CD14-positive monocyte (primary cell): ENCODE data around the gene BRIX1. TPM values are rescaled to one million over a fixed set of nuclear protein-coding genes. Genes with fewer than 3 reads are reported as not detected.

Experiments
- DNase-seq, 3 donors: peaks; one replicate each; pipeline ENCODE4 v3.0.0-alpha.2; 2011 to 2022
- H2AFZ ChIP-seq: 2 replicates; pipeline ENCODE4 v1.6.0; 2012; ENCODE audit warnings: mild to moderate bottlenecking, low read depth, low read length, inconsistent platforms; ENCODE audit not compliant: insufficient read depth, poor library complexity, severe bottlenecking
- H3K27ac ChIP-seq, 2 donors: 1 replicate in 1 of 2; 2 replicates in 1 of 2; pipeline ENCODE4 v1.5.1; 2012 to 2013; ENCODE audit warnings: low read length in 2 of 2, control low read depth in 1 of 2, inconsistent platforms in 1 of 2, low read depth in 1 of 2, mild to moderate bottlenecking in 1 of 2
- H3K27me3 ChIP-seq, 2 donors: one replicate each; pipeline versions ENCODE4 v1.6.0 to v1.6.1; 2011 to 2013; ENCODE audit warnings: low read length in 2 of 2; ENCODE audit not compliant: control insufficient read depth in 2 of 2, insufficient read depth in 2 of 2
- H3K36me3 ChIP-seq, 2 donors: replicated peaks in 1 of 2; 1 replicate in 1 of 2; 2 replicates in 1 of 2; pipeline versions ENCODE4 v1.5.1 to v1.6.1; 2012 to 2013; ENCODE audit warnings: low read length in 2 of 2, control low read depth in 1 of 2, inconsistent platforms in 1 of 2, mild to moderate bottlenecking in 1 of 2; ENCODE audit not compliant: insufficient read depth in 2 of 2, control insufficient read depth in 1 of 2
- H3K4me1 ChIP-seq, 2 donors: 1 replicate in 1 of 2; 2 replicates in 1 of 2; pipeline versions ENCODE4 v1.5.1 to v1.6.1; 2012 to 2013; ENCODE audit warnings: low read length in 2 of 2, control low read depth in 1 of 2, inconsistent platforms in 1 of 2, mild to moderate bottlenecking in 1 of 2, moderate library complexity in 1 of 2; ENCODE audit not compliant: insufficient read depth in 2 of 2, control insufficient read depth in 1 of 2
- H3K4me2 ChIP-seq: replicated peaks from 2 replicates; pipeline ENCODE3; 2012; ENCODE audit warnings: low read length, moderate library complexity, mild to moderate bottlenecking; ENCODE audit not compliant: poor library complexity, severe bottlenecking; ENCODE audit errors: extremely low read depth
- H3K4me3 ChIP-seq, 3 experiments: fragments of 200-600 bp in 1 of 3; sonication (generic) in 1 of 3; replicated peaks in 1 of 3; 1 replicate in 2 of 3; 2 replicates in 1 of 3; pipeline ENCODE4 v1.5.1; 2011 to 2013; ENCODE audit warnings: low read length in 3 of 3, mild to moderate bottlenecking in 3 of 3, control low read depth in 2 of 3, low read depth in 2 of 3, inconsistent platforms in 1 of 3, moderate library complexity in 1 of 3
- H3K79me2 ChIP-seq: 2 replicates; pipeline ENCODE4 v1.6.0; 2012; ENCODE audit warnings: mild to moderate bottlenecking, control low read depth, inconsistent platforms, low read length, moderate library complexity; ENCODE audit not compliant: insufficient read depth
- H3K9ac ChIP-seq: 2 replicates; pipeline ENCODE4 v1.6.0; 2017; ENCODE audit warnings: low read length, mild to moderate bottlenecking; ENCODE audit not compliant: insufficient read depth, poor library complexity, severe bottlenecking
- H3K9me3 ChIP-seq, 2 donors: replicated peaks in 1 of 2; 1 replicate in 1 of 2; 2 replicates in 1 of 2; pipeline versions ENCODE4 v1.5.1 to v1.6.1; 2012 to 2013; ENCODE audit warnings: low read length in 2 of 2, control low read depth in 1 of 2; ENCODE audit not compliant: control insufficient read depth in 1 of 2, insufficient read depth in 1 of 2
- H4K20me1 ChIP-seq: 2 replicates; pipeline ENCODE4 v1.6.0; 2012; ENCODE audit warnings: mild to moderate bottlenecking, low read length, control low read depth, moderate library complexity; ENCODE audit not compliant: insufficient read depth
- H3K27ac Mint-ChIP-seq, 7 donors: one replicate each; pipeline ENCODE4 v1.8.0; 2020; ENCODE audit warnings: mild to moderate bottlenecking in 7 of 7, mixed read lengths in 7 of 7, moderate library complexity in 6 of 7, inconsistent platforms in 2 of 7
- H3K27me3 Mint-ChIP-seq, 3 donors: one replicate each; pipeline ENCODE4 v1.8.0; 2021 to 2022; ENCODE audit warnings: low read depth in 3 of 3, mild to moderate bottlenecking in 3 of 3, mixed read lengths in 3 of 3, moderate library complexity in 3 of 3, inconsistent platforms in 1 of 3
- H3K36me3 Mint-ChIP-seq, 2 donors: one replicate each; pipeline ENCODE4 v1.8.0; 2020; ENCODE audit warnings: mixed read lengths in 2 of 2, inconsistent platforms in 1 of 2, mild to moderate bottlenecking in 1 of 2
- H3K4me1 Mint-ChIP-seq: one replicate; pipeline ENCODE4 v1.8.0; 2020; ENCODE audit warnings: mild to moderate bottlenecking, mixed read lengths
- H3K4me3 Mint-ChIP-seq, 2 donors: one replicate each; pipeline ENCODE4 v1.8.0; 2020; ENCODE audit warnings: mild to moderate bottlenecking in 2 of 2, mixed read lengths in 2 of 2, moderate library complexity in 1 of 2
- H3K9me3 Mint-ChIP-seq, 7 donors: one replicate each; pipeline ENCODE4 v1.8.0; 2020 to 2022; ENCODE audit warnings: mixed read lengths in 7 of 7, mild to moderate bottlenecking in 6 of 7, moderate library complexity in 6 of 7, inconsistent platforms in 2 of 7
- CTCF ChIP-seq: fragments of 200-600 bp; IDR thresholded peaks from one replicate; pipeline ENCODE4 v1.8.0; 2022; ENCODE audit warnings: antibody characterized with exemption, mild to moderate bottlenecking
- intact Hi-C, 2 donors: fragments of 100-400 bp; cut with micrococcal nuclease; formaldehyde crosslinking; loops; one replicate each; pipeline versions ENCODE4 v1.15.0 to v1.15.1; 2023
- polyA plus RNA-seq, 3 donors: library from polyadenylated mRNA; depleted of rRNA in 1 of 3; unstranded in 2 of 3; stranded (reverse) in 1 of 3; fragments of 300-500 nt in 2 of 3; fragments of >200 nt in 1 of 3; fragmentation: Illumina TruSeq in 2 of 3; gene quantifications; 1 replicate in 2 of 3; 2 replicates in 1 of 3; pipeline ENCODE4 v1.2.3, GENCODE V29; 2012 to 2021

BRIX1 gene
- polyA plus RNA-seq, 3 donors = 3.3 to 13.5 (median 12.5) TPM

GRCh38 chr5:34876275-34876674 lies 39.2 kb upstream of the BRIX1 start:
- peaks cover 0 to 3% (median 0%) of the 10 kb centered on the region in 3 donors for H3K27me3 Mint-ChIP-seq
- H3K4me3 Mint-ChIP-seq = no peak overlapping the region
- no peaks in the 10 kb centered on the region for H4K20me1 ChIP-seq
- no peak overlapping the region for H3K27ac ChIP-seq
- H3K4me3 ChIP-seq = no peak overlapping the region
- DNase-seq = no peak
- no peaks in the 10 kb centered on the region for H3K36me3 Mint-ChIP-seq
- no peaks in the 10 kb centered on the region for H3K27me3 ChIP-seq
- no peaks in the 10 kb centered on the region for H3K36me3 ChIP-seq
- H3K4me1 ChIP-seq = no peaks in the 10 kb centered on the region
- H3K9me3 Mint-ChIP-seq = peaks cover 0 to 8% (median 3%) of the 10 kb centered on the region in 7 donors
- H3K9me3 ChIP-seq = no peaks in the 10 kb centered on the region
- H3K4me2 ChIP-seq = no peak overlapping the region
- TF ChIP-seq CTCF = no peak
- H3K79me2 ChIP-seq = no peaks in the 10 kb centered on the region
- no peak overlapping the region for H2AFZ ChIP-seq
- H3K9ac ChIP-seq = no peak overlapping the region
- H3K4me1 Mint-ChIP-seq = no peaks in the 10 kb centered on the region
- no peak overlapping the region for H3K27ac Mint-ChIP-seq
- intact Hi-C loops = no loop called here

- Histone ChIP-seq H3K4me3 (no peak overlapping the region), H3K79me2 (no peaks in the 10 kb centered on the region), H3K27me3 (no peaks in the 10 kb centered on the region), H4K20me1 (no peaks in the 10 kb centered on the region), H3K4me2 (no peak overlapping the region), H3K27ac (no peak overlapping the region), H3K9ac (no peak overlapping the region), H2AFZ (no peak overlapping the region), H3K36me3 (no peaks in the 10 kb centered on the region), H3K9me3 (no peaks in the 10 kb centered on the region), H3K4me1 (no peaks in the 10 kb centered on the region)
- H3K4me3 Mint-ChIP-seq = no peak overlapping the region
- peaks cover 0 to 6% (median 0%) of the 10 kb centered on the region in 7 donors for H3K9me3 Mint-ChIP-seq
- H3K27me3 Mint-ChIP-seq = peaks cover 0 to 1% (median 0%) of the 10 kb centered on the region in 3 donors
- no peaks in the 10 kb centered on the region for H3K36me3 Mint-ChIP-seq
- intact Hi-C loops = no loop called here
- TF ChIP-seq CTCF = no peak
- H3K27ac Mint-ChIP-seq = no peak overlapping the region
- no peak for DNase-seq
- H3K4me1 Mint-ChIP-seq = no peaks in the 10 kb centered on the region
These were observed 34.3 kb upstream of the BRIX1 start for GRCh38 chr5:34881246-34881645.
